ENCODE measurements around the gene TXNDC8. TPM values are rescaled to one million over a fixed set of nuclear protein-coding genes. Genes with fewer than 3 reads are reported as not detected.

TXNDC8 gene
- total RNA-seq, 1 donor = not detected

DNA sequence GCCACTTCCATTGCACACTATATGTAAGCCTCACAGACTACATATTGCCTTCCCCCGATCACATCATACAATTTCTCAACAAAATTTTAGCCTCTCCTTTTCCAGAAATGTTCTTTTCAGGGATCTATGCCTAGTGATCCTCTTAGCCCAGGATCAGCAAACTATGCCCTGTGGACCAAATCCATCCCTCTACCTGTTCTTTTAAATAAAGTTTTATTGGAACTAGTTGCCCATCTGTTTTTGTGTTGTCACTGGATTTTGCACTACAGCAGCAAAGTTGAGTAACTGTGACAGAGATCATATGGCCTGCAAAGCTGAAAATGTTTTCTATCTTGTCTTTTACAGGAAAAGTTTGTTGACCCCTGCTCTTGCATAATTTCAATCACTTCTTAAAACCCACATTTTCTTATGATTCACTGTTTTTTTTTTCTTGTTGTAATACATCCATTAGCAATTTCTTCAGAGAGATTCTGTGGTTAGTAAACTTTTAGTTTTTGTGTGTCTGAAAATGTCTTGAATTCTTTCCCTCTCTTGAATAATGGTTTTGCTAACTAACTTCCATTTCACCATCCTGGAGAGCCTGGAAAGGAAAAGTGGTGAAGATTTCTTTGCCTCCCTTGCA is 7.1 kb downstream of the TXNDC8 start:
- no peak for TF ChIP-seq CTCF (IDR thresholded peaks at IDR 0.05; ENCODE audit: insufficient read depth, low read length)
- DNase-seq (ENCODE audit: low read depth) = no peak
- H3K4me3 ChIP-seq (ENCODE audit: low read depth, low read length) = no peak overlapping the region

DNA sequence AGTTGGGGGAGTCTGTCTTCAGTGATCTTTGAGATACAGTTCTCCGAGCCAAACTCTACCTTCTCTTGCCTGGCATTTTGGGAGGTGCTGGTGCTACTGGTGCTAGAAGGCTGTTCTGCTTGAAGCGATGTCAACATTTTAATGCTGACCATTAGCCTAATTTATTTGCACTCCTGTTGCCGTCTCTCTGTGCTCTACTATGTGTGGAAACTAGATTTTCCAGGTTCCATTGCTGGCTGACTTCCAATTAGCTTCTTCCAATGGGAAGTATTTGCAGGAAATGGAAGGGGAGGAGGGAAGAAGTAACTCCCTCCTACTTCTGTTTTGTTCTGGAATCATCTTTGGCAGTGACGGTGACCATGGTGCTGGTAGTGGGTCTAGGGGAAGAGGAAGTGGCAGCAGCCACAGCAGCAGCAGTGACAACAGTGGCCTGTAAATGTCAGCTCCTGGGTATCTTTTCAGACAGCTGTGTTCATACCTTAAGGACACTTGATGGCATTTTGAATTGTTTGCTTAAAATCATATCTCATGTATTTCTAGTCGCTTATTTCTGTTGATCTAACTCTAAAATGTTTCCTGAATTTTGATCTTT is 7.9 kb downstream of the TXNDC8 start:
- DNase-seq (ENCODE audit: low read depth) = no peak
- TF ChIP-seq CTCF (IDR thresholded peaks at IDR 0.05; ENCODE audit: insufficient read depth, low read length) = no peak
- H3K4me3 ChIP-seq (ENCODE audit: low read depth, low read length) = no peak overlapping the region

DNA sequence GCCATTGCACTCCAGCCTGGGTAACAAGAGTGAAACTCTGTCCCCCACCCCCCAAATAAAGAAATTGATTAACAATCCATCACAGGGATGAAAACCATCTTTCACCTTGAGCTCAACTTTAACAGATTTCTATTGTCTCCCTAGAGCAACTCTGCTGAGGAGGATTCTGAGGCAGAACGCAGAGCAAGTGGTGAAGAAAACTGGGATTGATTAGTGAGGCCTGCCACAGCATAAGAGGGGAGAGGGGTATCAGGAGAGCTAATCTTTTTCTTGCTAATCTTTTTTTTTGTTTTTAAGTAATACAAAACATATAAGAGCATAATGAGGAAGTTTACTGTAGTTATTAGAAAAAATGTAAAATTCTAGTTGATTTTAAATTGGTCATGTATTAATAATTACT is 8.9 kb downstream of the TXNDC8 start:
- TF ChIP-seq CTCF (IDR thresholded peaks at IDR 0.05; ENCODE audit: insufficient read depth, low read length) = no peak
- no peak overlapping the region for H3K4me3 ChIP-seq (ENCODE audit: low read depth, low read length)
- no peak for DNase-seq (ENCODE audit: low read depth)

DNA sequence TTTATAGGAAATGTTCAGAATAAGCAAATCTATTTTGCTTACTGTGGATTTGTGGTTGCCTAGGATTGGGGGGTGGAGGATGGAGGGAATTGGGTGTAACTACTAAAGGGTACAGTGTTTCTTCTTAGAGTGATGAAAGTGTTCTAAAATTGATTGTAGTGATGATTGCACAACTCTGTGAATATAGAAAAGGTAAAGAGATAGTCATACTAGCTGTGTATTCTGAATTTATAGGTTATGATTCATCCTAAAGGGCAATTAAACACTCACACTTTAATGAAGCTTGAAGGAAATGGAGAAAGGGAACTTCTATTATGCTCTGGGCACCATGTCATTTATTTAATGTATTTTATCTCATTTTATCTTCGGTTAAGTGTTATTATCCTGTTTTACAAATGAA is 9.9 kb downstream of the TXNDC8 start:
- TF ChIP-seq CTCF (IDR thresholded peaks at IDR 0.05; ENCODE audit: insufficient read depth, low read length) = no peak
- no peak overlapping the region for H3K4me3 ChIP-seq (ENCODE audit: low read depth, low read length)
- no peak for DNase-seq (ENCODE audit: low read depth)

DNA sequence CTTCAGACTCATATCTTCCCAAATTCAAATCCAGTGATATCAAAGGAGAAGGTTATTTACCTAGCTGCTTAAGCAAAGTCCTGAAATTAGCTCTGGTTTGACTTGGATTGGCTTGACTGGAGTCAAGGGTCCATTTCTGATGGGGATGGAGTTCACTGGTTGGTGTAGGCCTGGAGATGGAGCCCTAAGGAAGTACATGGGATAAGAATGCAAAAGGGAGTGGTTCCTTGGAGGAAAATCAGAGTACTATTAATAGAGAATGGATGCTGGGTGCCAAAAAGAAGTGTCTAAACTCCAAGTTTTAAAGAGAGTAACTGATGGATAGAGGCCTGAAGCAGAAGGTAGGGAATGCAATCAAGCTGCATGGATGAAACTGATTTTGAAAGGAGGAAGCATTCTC is 13.8 kb downstream of the TXNDC8 start:
- TF ChIP-seq CTCF (IDR thresholded peaks at IDR 0.05; ENCODE audit: insufficient read depth, low read length) = peak; percentile 26
- H3K4me3 ChIP-seq (ENCODE audit: low read depth, low read length) = no peak overlapping the region
- DNase-seq (ENCODE audit: low read depth) = peak; percentile 63

GRCh38 chr9:110320651-110321445 is 16.8 kb downstream of the TXNDC8 start:
- TF ChIP-seq CTCF (IDR thresholded peaks at IDR 0.05; ENCODE audit: insufficient read depth, low read length) = no peak
- H3K4me3 ChIP-seq (ENCODE audit: low read depth, low read length) = no peak overlapping the region
- peak; percentile 64 for DNase-seq (ENCODE audit: low read depth)

All from fibroblast of the aortic adventitia (primary cell).